Neutrophil (primary cell): ENCODE data around the gene SPATA45.
A peak's percentile ranks its signal among the peaks of the same experiment; 100 is the strongest.

Experiments used
- H3K27ac ChIP-seq: fragments of 200-600 bp; sonication (generic); 2 replicates; pipeline ENCODE4 v1.5.1; 2016; ENCODE audit warnings: mild to moderate bottlenecking, moderate library complexity
- H3K27me3 ChIP-seq: fragments of 200-600 bp; sonication (generic); 2 replicates; pipeline ENCODE4 v1.6.0; 2016; ENCODE audit warnings: mild to moderate bottlenecking
- H3K36me3 ChIP-seq: fragments of 200-600 bp; sonication (generic); 2 replicates; pipeline ENCODE4 v1.5.1; 2017
- H3K4me1 ChIP-seq, 2 experiments: fragments of 200-600 bp in 1 of 2; sonication (generic) in 1 of 2; 1 replicate in 1 of 2; 2 replicates in 1 of 2; pipeline versions ENCODE4 v1.5.1 to v1.6.1; 2013 to 2016; ENCODE audit warnings: low read depth in 1 of 2, low read length in 1 of 2, mild to moderate bottlenecking in 1 of 2, moderate library complexity in 1 of 2; ENCODE audit not compliant: control insufficient read depth in 1 of 2, insufficient read depth in 1 of 2
- H3K4me3 ChIP-seq, 2 experiments: fragments of 200-600 bp in 1 of 2; sonication (generic) in 1 of 2; 1 replicate in 1 of 2; 2 replicates in 1 of 2; pipeline ENCODE4 v1.5.1; 2013 to 2016; ENCODE audit warnings: low read depth in 1 of 2, low read length in 1 of 2, mild to moderate bottlenecking in 1 of 2, moderate library complexity in 1 of 2
- H3K9me3 ChIP-seq: fragments of 200-600 bp; sonication (generic); 2 replicates; pipeline ENCODE4 v1.5.1; 2016
- CTCF ChIP-seq: fragments of 200-600 bp; sonication (generic); IDR thresholded peaks from 2 replicates; pipeline ENCODE4 v1.5.1; 2016; ENCODE audit warnings: antibody characterized with exemption

The SPATA45 gene

GRCh38 chr1:212794561-212795014 lies 52.9 kb downstream of the SPATA45 start:
- Histone ChIP-seq H3K4me3 (peak overlapping the region; percentile 17 to 24), H3K27me3 (no peaks in the 10 kb centered on the region), H3K27ac (peak overlapping the region; percentile 82), H3K9me3 (no peaks in the 10 kb centered on the region), H3K36me3 (peaks cover 23% of the 10 kb centered on the region), H3K4me1 (peaks cover 35 to 39% of the 10 kb centered on the region in 2 experiments)
- TF ChIP-seq CTCF = no peak

GRCh38 chr1:212792396-212792908 lies 55.0 kb downstream of the SPATA45 start:
- Histone ChIP-seq H3K27ac (peak overlapping the region; percentile 94), H3K36me3 (peaks cover 9% of the 10 kb centered on the region), H3K4me1 (peaks cover 44 to 49% of the 10 kb centered on the region in 2 experiments), H3K9me3 (no peaks in the 10 kb centered on the region), H3K27me3 (no peaks in the 10 kb centered on the region), H3K4me3 (peak overlapping the region; percentile 92 to 99)
- no peak for TF ChIP-seq CTCF

GRCh38 chr1:212791676-212792395 lies 55.6 kb downstream of the SPATA45 start, which contains the start of the genes NSL1 and TATDN3:
Gene NSL1, minus strand, starts transcription at chr1:212791777. Its CDS starts 14 bp downstream, at chr1:212791763.
Gene TATDN3, plus strand, starts transcription at chr1:212791894. Its CDS starts 28 bp downstream, at chr1:212791922.
- Histone ChIP-seq H3K27me3 (no peaks in the 10 kb centered on the region), H3K36me3 (peaks cover 3% of the 10 kb centered on the region), H3K4me3 (peak within 1 kb of the TSS; percentile 92 to 99), H3K9me3 (no peaks in the 10 kb centered on the region), H3K4me1 (peaks cover 44 to 49% of the 10 kb centered on the region in 2 experiments), H3K27ac (peak within 1 kb of the TSS; percentile 94)
- peak; percentile 21 for TF ChIP-seq CTCF

GRCh38 chr1:212791261-212791675 lies 56.2 kb downstream of the SPATA45 start:
- no peak for TF ChIP-seq CTCF
- H3K36me3 ChIP-seq = no peaks in the 10 kb centered on the region
- H3K4me1 ChIP-seq = peaks cover 44 to 49% of the 10 kb centered on the region in 2 experiments
- no peaks in the 10 kb centered on the region for H3K9me3 ChIP-seq
- no peaks in the 10 kb centered on the region for H3K27me3 ChIP-seq
- peak overlapping the region; percentile 92 to 99 for H3K4me3 ChIP-seq
- H3K27ac ChIP-seq = peak overlapping the region; percentile 94

GRCh38 chr1:212785871-212786270 lies 61.6 kb downstream of the SPATA45 start:
- no peak for TF ChIP-seq CTCF

More at GRCh38 chr1:212785871-212786270, 61.6 kb downstream of the SPATA45 start:
- H3K4me3 ChIP-seq = no peak overlapping the region
- peaks cover 23 to 25% of the 10 kb centered on the region in 2 experiments for H3K4me1 ChIP-seq
- no peaks in the 10 kb centered on the region for H3K9me3 ChIP-seq
- H3K36me3 ChIP-seq = peaks cover 31% of the 10 kb centered on the region
- H3K27me3 ChIP-seq = no peaks in the 10 kb centered on the region
- H3K27ac ChIP-seq = no peak overlapping the region
